Smooth muscle cell (in vitro differentiated cells): ENCODE data around the gene NXPH2. TPM values are rescaled to one million over a fixed set of nuclear protein-coding genes. Genes with fewer than 3 reads are reported as not detected.
A peak's percentile ranks its signal among the peaks of the same experiment; 100 is the strongest.

Source experiments
- DNase-seq: peaks from one replicate; lab custom pipeline; 2025; ENCODE audit not compliant: unreplicated experiment; lab: John Stamatoyannopoulos, UW
- H2AFZ ChIP-seq: fragments of 200-600 bp; sonication (generic); 2 replicates; pipeline ENCODE4 v1.6.0; 2016; ENCODE audit warnings: antibody characterized with exemption, low read depth, mild to moderate bottlenecking
- H3F3A ChIP-seq: fragments of 200-600 bp; sonication (generic); 2 replicates; pipeline ENCODE4 v1.6.0; 2017; ENCODE audit warnings: antibody characterized with exemption, low read depth
- H3K27ac ChIP-seq: fragments of 200-600 bp; sonication (generic); 2 replicates; pipeline ENCODE4 v1.5.1; 2016; ENCODE audit warnings: low read depth, mild to moderate bottlenecking
- H3K27me3 ChIP-seq: fragments of 200-600 bp; sonication (generic); 2 replicates; pipeline ENCODE4 v1.6.1; 2016; ENCODE audit warnings: low read depth, mild to moderate bottlenecking
- H3K36me3 ChIP-seq: fragments of 200-600 bp; sonication (generic); 2 replicates; pipeline ENCODE4 v1.5.1; 2016; ENCODE audit warnings: low read depth
- H3K4me1 ChIP-seq: fragments of 200-600 bp; sonication (generic); 2 replicates; pipeline ENCODE4 v1.5.1; 2016; ENCODE audit warnings: low read depth
- H3K4me2 ChIP-seq: fragments of 200-600 bp; sonication (generic); 2 replicates; pipeline ENCODE4 v1.6.0; 2016; ENCODE audit warnings: mild to moderate bottlenecking
- H3K4me3 ChIP-seq: fragments of 200-600 bp; sonication (generic); 2 replicates; pipeline ENCODE4 v1.5.1; 2016; ENCODE audit warnings: mild to moderate bottlenecking
- H3K79me2 ChIP-seq: fragments of 200-600 bp; sonication (generic); 2 replicates; pipeline ENCODE4 v1.6.0; 2016; ENCODE audit warnings: low read depth, mild to moderate bottlenecking
- H3K9ac ChIP-seq: fragments of 200-600 bp; sonication (generic); 2 replicates; pipeline ENCODE4 v1.6.0; 2016; ENCODE audit warnings: low read depth
- H3K9me3 ChIP-seq: fragments of 200-600 bp; sonication (generic); replicated peaks from 2 replicates; pipeline ENCODE4 v1.5.1; 2016; ENCODE audit warnings: low read depth
- H4K20me1 ChIP-seq: fragments of 200-600 bp; sonication (generic); 2 replicates; pipeline ENCODE4 v1.6.0; 2016; ENCODE audit warnings: low read depth
- CTCF ChIP-seq: fragments of 200-600 bp; sonication (generic); IDR thresholded peaks from 2 replicates; pipeline ENCODE4 v1.5.1; 2017; ENCODE audit warnings: borderline replicate concordance, mild to moderate bottlenecking, antibody characterized with exemption; ENCODE audit not compliant: insufficient read depth, poor library complexity, severe bottlenecking
- WGBS: methylation state at CpG from one replicate; pipeline ENCODE4 v1.1.7; 2016; ENCODE audit warnings: low lambda C conversion rate; 5-methylcytosine and 5-hydroxymethylcytosine counted together
- polyA plus RNA-seq: library from polyadenylated mRNA; unstranded; fragments of >200 nt; fragmentation: Nextera tagmentation; extraction: Ambion mirVana; gene quantifications from 2 replicates; pipeline ENCODE4 v1.2.1, GENCODE V29; 2016
- total RNA-seq: library from RNA; depleted of rRNA; stranded (reverse); fragments of >200 nt; gene quantifications from 2 replicates; pipeline ENCODE4 v1.2.3, GENCODE V29; 2014

Gene NXPH2
- total and polyA plus RNA-seq, 2 experiments from 2014 or later = not detected

- Histone ChIP-seq H3K4me3 (no peak overlapping the region), H3K9me3 (no peaks in the 10 kb centered on the region), H3K27ac (no peak overlapping the region), H3K79me2 (no peaks in the 10 kb centered on the region), H3K4me1 (no peaks in the 10 kb centered on the region), H3K36me3 (no peaks in the 10 kb centered on the region), H3K4me2 (no peak overlapping the region), H4K20me1 (no peaks in the 10 kb centered on the region), H3F3A (no peaks in the 10 kb centered on the region), H3K27me3 (no peaks in the 10 kb centered on the region), H2AFZ (no peak overlapping the region), H3K9ac (no peak overlapping the region)
- no peak for TF ChIP-seq CTCF
- no peak for DNase-seq
- 53% methylated on average over 2 of the region's 2 CpGs for WGBS
Observed at GRCh38 chr2:138823666-138824065, 43.5 kb upstream of the NXPH2 start.

GRCh38 chr2:138819964-138820363 lies 39.8 kb upstream of the NXPH2 start:
- TF ChIP-seq CTCF = no peak
- Histone ChIP-seq H3K27me3 (no peaks in the 10 kb centered on the region), H3K27ac (no peak overlapping the region), H3F3A (no peaks in the 10 kb centered on the region), H3K4me3 (no peak overlapping the region), H2AFZ (no peak overlapping the region), H3K4me2 (no peak overlapping the region), H3K4me1 (no peaks in the 10 kb centered on the region), H3K9me3 (no peaks in the 10 kb centered on the region), H3K36me3 (no peaks in the 10 kb centered on the region), H3K79me2 (no peaks in the 10 kb centered on the region), H3K9ac (no peak overlapping the region), H4K20me1 (no peaks in the 10 kb centered on the region)
- WGBS = 94% methylated on average over 3 of the region's 3 CpGs
- DNase-seq = no peak

- H3K36me3 ChIP-seq = no peaks in the 10 kb centered on the region
- 38% methylated on average over 1 of the region's 1 CpG for WGBS
- no peak overlapping the region for H3K4me3 ChIP-seq
- no peaks in the 10 kb centered on the region for H3F3A ChIP-seq
- no peaks in the 10 kb centered on the region for H3K4me1 ChIP-seq
- TF ChIP-seq CTCF = no peak
- H4K20me1 ChIP-seq = no peaks in the 10 kb centered on the region
- no peak overlapping the region for H3K9ac ChIP-seq
- no peaks in the 10 kb centered on the region for H3K9me3 ChIP-seq
- no peak overlapping the region for H3K4me2 ChIP-seq
- no peaks in the 10 kb centered on the region for H3K79me2 ChIP-seq
- no peak overlapping the region for H2AFZ ChIP-seq
- H3K27ac ChIP-seq = no peak overlapping the region
- no peaks in the 10 kb centered on the region for H3K27me3 ChIP-seq
- no peak for DNase-seq
Observed at GRCh38 chr2:138818556-138818955, 38.4 kb upstream of the NXPH2 start.

- H3K27me3 ChIP-seq = no peaks in the 10 kb centered on the region
- no peaks in the 10 kb centered on the region for H3K36me3 ChIP-seq
- H3K9me3 ChIP-seq = no peaks in the 10 kb centered on the region
- no peak overlapping the region for H3K4me3 ChIP-seq
- no peak overlapping the region for H3K27ac ChIP-seq
- WGBS = 76% methylated on average over 4 of the region's 4 CpGs
- no peaks in the 10 kb centered on the region for H4K20me1 ChIP-seq
- no peak overlapping the region for H3K4me2 ChIP-seq
- peak; percentile 10 for TF ChIP-seq CTCF
- no peaks in the 10 kb centered on the region for H3F3A ChIP-seq
- DNase-seq = no peak
- no peaks in the 10 kb centered on the region for H3K79me2 ChIP-seq
- no peak overlapping the region for H2AFZ ChIP-seq
- H3K9ac ChIP-seq = no peak overlapping the region
- H3K4me1 ChIP-seq = peaks cover 6% of the 10 kb centered on the region
Observed at GRCh38 chr2:138814123-138814898, 34.1 kb upstream of the NXPH2 start.
